HUDEP-2 (cell line): ENCODE results near the gene PEX14.
A peak's percentile ranks its signal among the peaks of the same experiment; 100 is the strongest.
"Not testable (repeated sequence)": the region's sequence is repeated elsewhere in the genome, so short reads cannot be mapped to it uniquely, and the experiment has no call there.

Source experiments
- DNase-seq, 76 experiments: peaks; one replicate each; lab custom pipeline; 2025; ENCODE audit not compliant: unreplicated experiment in 76 of 76; lab: John Stamatoyannopoulos, UW

The PEX14 gene

DNA sequence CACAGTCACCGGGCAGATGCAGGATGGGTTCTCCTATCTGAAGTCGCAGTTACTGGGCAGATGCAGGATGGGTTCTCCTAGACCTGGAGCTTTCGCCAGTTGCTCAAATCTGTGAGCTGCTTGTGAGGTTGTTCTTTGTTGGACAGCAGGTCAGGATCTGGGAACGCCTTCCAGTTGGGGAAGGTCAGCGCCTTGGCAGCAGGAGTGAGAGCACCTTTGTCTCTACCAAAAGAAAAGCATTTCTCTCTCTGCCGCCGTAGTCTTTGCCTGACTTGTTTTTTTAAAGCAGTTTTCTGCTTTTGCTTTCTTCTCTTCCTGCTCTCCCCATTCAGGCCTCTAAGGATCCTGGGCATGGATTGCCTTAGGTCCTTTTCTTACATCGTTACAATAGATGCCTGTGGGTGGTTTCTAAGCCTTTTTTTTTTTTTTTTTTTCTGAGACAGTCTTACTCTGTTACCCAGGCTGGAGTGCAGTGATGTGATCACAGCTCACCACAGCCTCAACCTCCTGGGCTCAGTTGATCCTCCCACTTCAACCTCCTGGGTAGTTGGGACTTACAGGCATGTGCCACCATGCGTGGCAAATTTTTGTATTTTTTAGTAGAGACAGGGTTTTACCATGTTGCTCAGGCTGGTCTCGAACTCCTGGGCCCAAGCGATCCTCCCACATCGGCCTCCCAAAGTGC is 15.7 kb downstream of the PEX14 start:
- no peak for DNase-seq

DNA sequence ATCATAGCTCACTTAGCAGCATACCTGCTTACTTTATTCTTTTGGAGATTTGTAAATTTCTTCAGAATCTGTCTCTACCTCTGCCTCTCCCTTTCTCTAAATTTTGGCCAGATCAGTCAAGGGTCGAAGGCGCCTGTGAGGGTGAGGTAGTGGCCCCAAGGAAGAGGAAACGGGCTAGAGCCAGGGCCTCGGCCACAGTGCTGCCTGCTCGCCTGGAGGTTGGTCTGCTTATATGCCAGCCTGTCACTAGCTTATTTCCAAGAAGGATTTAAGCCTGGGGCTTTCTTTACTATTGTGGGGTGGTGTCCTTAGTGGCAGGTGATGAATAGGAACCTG is 19.6 kb downstream of the PEX14 start:
- DNase-seq: no peak

DNA sequence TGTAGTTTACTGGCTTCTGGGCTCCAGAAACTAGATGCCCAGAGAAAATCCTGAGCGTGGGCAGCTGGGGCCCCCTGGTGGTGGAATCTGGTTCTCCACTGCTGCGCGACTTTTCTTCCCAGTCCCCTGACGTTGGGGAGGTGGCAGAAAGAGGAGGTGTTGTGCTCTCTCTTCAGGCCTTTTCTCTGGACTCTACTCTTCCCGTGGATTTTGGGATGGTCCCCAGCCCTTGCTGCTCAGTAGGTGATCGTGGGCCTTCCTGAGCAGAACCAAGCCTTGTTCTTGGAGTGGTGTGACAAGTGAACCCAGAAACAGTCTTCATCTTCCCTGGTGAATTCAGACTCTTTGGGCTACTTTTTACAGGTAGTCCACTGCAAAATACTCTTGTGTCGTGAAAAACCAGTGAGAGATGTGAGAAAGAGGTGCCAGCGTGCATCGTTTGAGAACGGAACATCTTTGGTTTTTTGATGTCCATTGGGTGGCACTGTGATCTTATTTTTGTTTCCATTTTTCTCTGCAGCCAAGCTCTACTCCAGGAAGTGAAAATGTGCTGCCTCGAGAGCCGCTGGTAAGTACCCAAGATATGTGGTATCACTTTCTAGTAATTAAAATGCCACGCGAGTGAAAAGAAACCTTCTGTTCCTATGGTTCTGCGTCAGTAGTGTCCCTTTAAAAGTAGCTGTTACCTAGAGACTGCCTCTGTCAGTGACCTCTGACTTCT is 20.2 kb downstream of the PEX14 start:
- DNase-seq: peak in 63 of 76 experiments; percentile 3 to 78 (median 53)

DNA sequence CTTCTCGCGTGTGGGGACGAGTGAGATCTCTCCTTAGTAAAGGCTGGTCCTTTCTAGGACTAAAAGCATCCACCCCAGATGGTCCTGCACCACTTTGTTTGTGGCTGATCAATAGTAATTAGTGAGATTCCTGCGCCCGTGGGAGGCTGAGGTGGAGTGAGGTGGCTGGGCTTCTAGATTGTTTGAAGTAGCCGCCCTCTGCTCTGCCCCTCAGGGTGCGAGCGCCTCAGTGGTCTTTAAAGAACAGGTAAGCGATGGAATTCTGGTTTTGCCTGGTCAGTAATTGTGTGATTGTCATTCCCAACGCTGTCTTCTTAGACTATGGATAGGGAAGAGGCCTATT is 20.7 kb downstream of the PEX14 start:
- no peak for DNase-seq

DNA sequence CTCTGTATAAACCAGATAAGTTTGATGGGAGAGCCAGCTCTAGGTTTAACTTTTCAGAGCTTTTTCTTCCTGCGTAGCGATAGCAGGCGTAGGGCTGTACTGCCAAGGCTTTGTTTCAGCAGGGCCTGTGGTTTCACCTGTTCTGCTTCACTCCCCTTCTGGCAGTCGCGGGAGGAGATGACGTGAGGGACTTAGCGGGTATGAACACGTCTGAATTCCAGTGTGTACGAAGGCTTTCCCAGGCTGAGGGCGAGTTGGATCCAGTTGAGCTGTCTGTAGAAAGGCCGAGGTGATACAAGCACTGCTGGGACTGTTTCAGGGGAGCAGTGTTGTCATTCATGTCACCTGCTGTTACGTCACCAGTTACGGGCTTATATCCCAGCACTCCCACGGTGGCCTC is 21.2 kb downstream of the PEX14 start:
- no peak for DNase-seq

DNA sequence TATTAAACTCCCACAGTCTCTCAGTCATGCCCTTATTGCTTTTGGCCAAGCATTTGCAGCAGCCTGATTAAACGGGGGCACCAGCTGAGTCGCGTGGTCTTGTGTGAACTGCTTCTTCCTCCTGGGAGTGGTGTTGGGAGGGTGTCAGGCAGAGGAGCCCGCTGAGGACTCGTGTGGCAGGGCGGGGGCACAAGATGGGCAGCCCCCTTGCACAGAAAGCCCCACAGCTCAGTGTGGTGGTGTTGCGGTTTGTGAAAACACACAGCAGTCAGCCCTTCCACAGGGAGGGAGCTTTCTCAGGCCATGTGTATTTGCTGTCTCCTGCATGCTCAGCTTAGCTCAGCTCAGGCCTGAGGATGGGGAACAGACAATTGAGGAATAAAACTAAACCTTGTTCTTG is 22.4 kb downstream of the PEX14 start:
- no peak for DNase-seq

DNA sequence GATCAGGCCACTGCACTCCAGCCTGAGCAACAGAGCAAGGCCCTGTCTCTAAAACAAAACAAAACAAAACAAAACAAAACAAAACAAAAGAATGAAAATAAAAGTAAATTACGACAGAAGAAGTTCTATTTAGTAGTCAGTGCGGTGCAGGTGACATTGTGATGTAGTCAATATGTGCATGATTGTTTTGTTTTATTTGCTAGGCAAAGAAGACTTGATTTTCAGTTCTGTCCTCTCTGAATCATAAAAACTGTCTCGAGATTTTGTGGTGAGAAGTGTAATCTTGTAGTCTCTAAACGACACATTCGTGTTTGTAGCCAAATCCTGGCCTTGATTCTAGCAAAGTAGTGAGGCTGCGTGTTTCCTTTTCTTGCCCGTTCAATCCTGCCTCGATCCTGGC is 23.5 kb downstream of the PEX14 start:
- DNase-seq: no peak

DNA sequence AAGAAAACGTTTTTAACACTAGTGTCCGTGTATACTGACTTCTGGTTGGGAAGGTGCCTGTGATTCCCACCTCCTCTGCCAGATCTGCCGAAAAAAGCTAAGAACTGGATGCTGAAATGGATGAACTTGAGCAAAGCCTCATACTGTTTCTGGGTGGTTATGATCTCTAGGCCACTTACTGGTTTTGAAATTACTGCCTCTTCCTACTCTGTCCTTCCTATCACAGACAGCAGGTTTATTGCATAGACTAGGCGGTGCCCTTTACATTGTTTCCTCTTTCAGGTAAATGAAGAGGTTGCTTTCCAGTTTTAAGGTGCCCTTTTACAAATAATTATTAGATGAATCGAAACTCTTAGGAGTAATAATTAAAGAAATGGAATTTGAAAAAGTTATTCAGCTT is 27.5 kb downstream of the PEX14 start:
- no peak for DNase-seq

DNA sequence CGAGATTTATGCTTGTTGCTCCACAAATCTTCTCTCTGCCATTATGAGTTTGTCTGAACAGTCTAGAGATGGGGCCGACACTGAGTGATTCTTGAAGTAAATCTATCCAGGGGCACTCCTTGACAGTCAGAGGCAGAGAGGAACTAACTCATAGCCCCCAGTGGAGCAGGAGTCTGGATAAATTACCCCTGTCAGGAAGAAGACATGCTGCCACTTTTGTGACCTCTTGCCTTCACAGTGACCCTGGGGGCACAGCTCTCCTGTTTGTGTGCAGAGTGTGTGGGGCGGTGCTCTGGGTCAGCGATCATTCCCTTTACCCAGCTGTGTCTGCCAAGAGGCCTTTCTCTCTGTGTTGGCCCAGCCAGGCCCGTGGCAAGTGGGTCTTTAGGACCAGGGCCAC is 29.5 kb downstream of the PEX14 start:
- no peak for DNase-seq

DNA sequence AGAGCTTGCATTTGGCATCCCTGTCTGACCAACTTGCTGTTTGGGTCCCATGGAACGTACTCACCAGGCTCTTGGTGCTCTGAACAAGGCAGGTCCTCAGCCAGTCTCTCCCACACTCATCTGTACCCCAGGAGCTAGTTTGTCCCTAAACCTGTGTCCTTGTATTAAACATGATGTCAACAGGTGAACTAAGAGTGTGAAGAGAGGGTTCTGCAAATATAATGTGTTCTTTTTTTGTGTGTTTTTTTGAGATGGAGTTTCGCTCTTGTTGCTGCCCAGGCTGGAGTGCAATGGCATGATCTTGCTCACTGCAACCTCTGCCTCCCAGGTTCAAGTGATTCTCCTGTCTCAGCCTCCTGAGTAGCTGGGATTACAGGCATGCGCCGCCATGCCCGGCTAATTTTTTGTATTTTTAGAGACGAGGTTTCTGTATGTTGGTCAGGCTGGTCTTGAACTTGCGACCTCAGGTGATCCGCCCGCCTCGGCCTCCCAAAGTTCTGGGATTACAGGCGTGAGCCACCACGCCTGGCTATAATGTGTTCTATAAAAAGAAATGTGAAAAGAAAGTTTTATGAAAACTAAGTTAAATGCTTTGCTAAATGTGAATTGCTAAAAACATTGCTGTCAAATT is 31.4 kb downstream of the PEX14 start:
- DNase-seq: not testable (repeated sequence)

DNA sequence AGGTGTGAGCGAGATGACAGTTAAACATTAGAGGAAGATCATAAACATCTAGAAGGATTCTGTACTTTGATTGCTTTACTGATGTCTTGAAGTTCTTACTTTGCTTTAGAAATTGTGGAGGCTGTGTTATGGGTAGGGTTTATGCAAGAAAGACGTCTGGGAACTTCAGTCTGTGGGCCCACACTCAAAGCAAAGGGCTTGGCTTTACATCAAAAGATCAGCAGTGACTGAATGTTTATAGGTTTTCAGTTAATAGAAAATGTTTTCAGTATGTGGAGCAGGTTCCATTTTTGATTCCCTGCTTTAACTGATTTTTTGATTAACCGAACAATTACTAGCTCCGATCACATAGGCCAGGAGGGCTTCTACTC is 31.9 kb downstream of the PEX14 start:
- no peak for DNase-seq

DNA sequence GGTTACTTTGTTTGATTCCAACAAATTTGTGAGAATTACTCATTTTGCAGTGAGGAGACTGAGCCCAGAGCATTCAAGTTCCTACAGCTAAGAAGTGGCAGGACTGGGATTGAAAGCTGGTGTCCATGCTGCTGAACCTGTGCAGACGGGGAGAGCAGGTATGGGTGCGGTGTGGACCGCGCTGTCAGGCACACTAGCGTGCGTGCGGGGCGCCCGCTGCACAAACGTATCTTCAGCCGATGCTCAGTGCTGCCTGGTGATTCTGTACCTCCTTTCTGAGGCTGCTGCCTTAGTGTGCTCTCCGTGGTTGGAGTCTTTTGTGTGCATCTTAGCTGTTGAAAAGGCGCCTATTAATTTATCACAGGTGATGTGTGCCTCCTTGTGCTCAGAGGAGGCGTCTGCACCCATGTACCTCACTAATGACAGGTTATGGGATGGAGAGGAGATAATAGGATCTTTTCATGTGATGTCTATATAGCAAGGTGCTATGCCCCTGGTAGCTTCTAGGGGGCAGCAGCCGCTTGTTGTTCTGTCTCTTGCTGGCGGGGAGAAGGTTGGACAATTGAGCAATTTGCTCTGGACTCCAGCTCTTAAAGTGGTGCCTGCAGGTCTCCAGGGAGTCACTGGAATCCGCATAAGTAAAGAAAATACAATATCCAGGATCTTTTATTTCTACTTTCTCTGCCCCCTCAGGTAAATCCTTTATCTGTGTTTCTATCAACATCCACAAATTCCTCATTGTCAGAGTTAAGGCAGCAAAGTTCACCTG is 32.5 kb downstream of the PEX14 start:
- DNase-seq: peak in 55 of 76 experiments; percentile 2 to 67 (median 30)

DNA sequence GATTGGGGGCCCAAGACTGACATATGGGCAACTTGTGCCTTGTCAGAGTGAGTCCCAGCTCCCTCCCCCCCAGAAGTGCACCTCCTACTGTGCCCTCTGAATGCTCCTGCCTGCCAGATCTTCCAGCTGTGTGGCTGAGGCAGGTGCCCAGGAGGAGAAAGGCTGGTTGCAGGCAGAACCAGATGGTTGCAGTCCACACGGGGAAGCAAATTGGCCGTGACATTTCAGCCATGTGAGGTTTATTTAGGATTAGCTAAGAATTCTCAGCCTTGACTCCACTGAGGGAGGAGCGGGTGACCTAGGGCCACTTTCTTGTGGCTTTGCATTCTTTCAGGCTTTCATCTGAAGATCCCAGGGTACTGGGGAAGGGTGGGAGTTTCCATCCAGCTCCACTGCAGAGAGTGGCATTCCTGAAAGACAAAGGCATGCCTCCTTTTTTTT is 33.8 kb downstream of the PEX14 start:
- no peak for DNase-seq

DNA sequence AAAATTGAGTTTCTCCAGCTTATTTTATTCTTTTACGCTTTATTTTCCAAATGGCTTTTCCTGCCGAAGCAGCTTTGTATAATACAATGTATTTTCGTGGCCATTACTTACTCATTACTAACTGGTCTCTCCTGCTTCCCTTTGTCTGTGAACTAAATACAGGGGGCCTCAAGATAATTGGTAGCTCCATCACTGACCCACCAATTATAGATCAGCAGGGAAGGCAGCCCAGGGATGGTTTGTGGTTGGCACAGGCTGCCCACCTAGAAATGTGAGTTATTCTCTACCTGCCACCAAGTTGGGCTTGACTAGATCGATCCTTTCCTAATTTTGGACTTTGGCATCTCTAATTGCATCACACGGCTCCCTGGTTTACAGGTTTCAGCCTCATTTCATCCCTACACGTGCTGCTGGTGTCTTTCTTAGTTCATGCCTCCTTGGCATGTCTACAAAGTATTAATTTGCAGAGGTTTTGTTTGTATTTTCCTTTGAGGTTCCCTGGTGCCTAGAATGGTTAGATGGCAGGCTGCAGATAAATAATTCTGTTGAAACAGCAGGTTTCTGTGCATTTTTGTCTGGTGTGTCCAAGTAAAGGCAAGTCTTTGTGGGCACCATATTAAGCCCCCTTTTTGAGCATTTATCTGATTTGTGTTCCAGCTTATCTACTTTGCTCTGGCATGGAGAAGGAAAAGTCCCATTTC is 35.2 kb downstream of the PEX14 start:
- no peak for DNase-seq

DNA sequence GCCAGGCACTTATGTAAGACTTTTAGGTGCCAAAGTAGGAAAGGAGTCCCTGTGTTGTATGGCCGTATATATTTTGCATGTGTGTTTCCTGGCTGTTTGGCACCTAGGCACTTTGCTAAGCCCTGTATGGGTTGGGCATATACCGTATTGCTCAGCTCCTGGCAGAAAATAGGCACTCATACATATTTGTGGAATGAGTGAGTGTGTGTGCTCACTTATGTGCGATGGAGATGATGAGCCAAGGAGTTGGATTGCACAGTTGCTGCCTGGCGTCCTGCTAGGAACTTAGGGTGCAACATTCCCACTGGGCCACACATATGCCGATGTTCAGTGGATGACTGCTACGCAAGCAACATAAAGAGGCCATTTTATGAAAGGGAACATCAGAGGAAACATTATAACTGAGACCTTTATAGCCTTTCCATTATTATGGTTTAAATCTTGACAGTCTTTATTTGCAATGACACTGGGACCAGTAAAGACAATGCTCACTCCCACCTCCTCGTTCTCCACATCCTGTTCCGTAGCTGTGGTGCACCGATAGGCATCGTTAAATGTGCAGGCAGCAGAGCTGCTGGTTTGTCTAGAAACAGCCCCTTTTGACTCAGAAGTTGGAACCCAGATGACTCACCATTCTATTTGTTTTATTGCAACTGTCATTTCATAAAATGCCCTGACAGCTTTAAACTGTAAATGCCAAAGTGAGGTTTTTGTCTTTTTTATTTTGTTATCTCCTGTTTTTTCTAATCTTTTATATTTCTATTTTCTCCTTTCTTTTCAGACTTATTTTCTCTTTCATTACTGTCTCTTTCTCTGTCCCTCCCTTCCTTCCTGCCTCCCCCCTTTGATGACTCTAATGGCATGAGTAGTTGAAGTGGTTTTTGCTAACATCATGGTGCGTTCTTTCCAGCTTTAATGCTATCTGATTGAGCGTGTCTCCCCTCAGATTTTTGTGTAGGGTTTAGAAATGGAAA is 36.1 kb downstream of the PEX14 start:
- DNase-seq: peak in 63 of 76 experiments; percentile 6 to 79 (median 48)

DNA sequence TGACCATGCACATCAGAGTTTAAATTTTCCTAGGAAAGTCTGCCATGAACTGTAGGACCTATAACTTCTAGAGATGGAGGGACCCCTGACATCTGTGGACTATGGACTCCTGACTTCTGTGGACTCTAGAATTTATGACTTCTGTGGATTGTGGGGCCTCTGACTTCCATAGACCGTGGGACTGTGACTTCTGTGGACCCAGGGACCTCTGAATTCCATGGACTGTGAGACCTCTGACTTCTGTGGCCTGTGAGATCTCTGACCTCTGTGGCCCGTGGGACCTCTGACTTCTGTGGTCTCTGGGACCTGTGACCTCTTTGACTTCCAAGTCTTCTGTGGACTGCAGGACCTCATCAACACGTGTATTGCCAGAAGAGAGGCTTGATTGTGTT is 36.7 kb downstream of the PEX14 start:
- no peak for DNase-seq

DNA sequence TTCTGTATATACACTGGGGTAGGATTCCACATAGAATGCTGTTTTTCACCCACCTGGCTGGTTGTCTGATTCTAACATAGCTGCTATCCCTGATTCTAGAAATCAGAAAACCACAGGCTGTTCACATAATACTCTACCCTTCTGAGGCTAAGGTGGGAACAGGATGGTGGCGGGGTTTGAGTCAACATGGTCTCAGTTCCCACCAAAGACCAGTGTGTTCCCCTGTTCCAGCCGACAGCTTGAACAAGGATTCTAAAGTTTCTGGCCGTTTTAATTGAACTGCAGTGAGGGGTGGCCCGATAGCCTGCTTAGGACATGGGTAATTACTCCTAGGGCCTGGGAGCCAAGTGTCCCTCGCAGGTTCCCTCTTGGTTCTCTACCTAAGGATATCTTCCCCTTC is 38.4 kb downstream of the PEX14 start:
- no peak for DNase-seq

DNA sequence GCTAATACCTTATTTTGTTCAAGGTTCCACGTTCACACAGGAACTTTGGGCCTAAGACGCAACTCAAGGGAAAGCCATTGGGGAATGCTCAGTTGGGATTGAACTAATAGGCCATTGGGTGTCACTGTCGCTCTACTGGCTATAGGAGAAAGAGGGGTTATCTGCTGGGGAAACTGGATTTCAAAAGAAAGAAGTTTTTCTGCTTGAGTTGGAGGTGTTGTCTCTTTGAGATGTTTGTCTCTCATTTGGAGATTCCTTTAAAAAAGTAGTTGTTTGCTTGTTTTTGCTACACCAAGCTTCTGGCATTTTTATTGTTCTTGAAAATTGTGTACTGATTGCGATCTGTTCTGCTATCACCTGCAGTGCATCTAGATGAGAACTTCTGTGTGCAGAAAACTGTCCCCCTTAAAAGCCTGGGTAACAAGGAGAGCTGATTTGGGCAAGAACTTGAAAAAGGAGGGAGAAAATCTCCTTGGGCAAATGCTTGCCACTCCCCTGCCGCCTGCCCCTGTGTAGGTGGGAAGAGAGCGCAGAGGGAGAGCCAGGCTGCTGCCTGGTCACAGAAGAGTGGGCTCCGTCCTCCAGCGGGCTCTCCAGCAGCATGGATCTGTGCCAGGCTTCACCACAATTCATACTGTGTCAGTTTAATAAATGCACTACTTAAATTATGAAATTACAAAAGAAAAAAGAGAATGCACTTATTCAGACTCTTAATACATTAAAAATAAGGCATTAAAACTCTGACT is 39.9 kb downstream of the PEX14 start:
- DNase-seq: peak in 11 of 76 experiments; percentile 3 to 29 (median 8)
